NCI-H510A treated with DMSO at 0.1 percent for 48 hours (cell line): ENCODE measurements around the gene HES3.
A peak's percentile ranks its signal among the peaks of the same experiment; 100 is the strongest.
"Not testable (repeated sequence)": the region's sequence is repeated elsewhere in the genome, so short reads cannot be mapped to it uniquely, and the experiment has no call there.

Source experiments
- DNase-seq: peaks from one replicate; lab custom pipeline; 2025; lab: John Stamatoyannopoulos, UW

Gene HES3

GRCh38 chr1:6219641-6220040, 24.3 kb upstream of the HES3 start:
- DNase-seq, result not testable (repeated sequence)

DNA sequence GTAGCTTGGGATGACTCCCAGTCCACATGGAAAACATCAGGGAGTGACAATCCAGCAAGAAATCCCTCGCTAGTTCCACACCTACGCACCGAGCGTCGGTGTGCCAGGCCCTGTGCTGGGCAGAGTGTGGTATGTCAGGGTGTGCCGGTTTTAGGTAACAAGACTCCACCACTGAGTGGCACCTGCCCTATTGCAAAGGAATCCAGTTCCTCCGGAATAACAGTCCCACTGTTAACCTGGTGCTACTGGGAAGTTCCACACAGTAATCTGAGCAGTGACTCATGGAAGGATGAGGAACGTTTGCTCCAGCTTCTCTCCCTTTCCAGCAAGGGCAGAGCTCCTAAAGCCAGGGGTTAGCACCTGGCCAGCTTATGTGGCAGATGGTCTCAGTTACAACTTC, 23.7 kb upstream of the HES3 start:
- DNase-seq, result no peak

- DNase-seq, result no peak
Measured at GRCh38 chr1:6221210-6221784, 22.7 kb upstream of the HES3 start.

DNA sequence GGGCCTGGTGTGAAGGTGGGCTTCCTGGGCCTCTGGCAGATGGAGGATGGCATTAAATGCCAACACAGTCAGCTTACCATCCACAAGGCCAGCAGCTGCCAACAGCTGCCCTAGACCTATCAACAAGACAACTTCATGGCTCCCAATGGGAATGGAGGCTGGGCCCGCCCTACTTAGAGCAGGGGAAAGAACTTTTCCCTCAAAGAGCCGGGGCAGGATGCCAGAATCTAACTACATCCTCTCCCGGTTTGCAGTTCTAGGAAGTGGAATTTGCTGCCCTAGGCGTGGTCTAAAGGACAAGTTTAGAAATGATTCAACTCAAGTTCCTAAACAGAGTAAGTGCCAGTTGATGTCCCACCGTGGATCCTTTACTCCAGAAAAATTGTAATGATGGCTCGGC, 21.3 kb upstream of the HES3 start:
- DNase-seq, result no peak

GRCh38 chr1:6223617-6224016, 20.4 kb upstream of the HES3 start:
- no peak for DNase-seq

- no peak for DNase-seq
Measured at GRCh38 chr1:6224718-6225117, 19.3 kb upstream of the HES3 start.

DNA sequence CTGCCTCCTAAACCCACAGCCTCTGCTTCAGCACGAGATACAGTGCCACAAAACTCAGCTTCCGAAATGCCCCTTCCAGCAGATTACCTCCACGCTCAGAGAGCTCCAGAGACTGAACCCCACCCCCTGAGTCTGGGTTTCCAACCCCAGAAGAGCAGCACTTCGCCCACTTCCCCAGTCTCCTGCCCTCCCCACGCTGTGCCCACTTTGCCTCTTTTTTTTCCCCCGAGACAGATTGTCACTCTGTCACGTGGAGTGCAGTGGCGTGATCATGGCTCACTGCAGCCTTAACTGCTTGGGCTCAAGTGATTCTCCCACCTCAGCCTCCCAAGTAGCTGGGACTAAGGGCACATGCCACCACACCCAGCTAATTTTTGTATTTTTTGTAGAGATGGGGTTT, 18.3 kb upstream of the HES3 start:
- no peak for DNase-seq

DNA sequence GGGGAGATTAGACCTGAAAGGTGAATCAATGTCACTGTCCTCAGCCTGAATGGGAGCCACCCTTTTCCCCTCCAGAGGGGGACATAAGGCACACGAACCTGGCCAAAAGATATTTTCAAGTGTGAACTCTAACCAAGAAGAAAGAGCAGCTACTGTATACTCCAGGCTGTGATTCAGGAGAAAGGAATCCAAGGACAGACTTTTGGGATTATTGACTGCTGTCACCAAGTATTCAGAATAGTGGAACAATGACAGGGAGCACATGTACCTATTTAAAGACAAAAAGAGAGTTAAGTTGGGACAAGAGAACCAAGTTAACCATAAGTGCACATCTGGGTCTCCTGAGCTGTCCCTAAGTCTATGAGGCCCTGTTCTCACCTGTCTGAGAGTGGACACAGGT, 10.6 kb upstream of the HES3 start:
- DNase-seq, result no peak

- DNase-seq, result no peak
Measured at GRCh38 chr1:6234502-6235295, 9.3 kb upstream of the HES3 start.

GRCh38 chr1:6235296-6235677, 8.7 kb upstream of the HES3 start:
- peak; percentile 73 for DNase-seq

DNA sequence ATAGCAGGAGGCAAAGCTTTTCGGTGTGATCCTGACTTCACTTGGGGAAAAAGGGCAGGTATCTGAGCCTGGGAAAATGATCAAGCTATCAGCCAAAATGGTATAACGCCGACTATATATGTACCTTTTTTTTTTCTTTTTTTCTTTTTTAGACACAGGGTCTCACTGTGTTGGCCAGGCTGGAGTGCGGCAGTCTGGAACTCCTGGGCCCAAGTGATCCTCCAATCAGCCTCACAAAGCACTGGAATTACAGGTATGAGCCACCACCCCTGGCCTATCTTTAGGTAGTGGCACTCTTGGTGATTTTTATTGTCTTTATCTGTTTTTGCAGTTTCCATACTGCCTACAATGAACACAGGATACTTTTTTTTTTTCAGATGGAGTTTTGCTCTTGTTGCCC, 6.9 kb upstream of the HES3 start:
- DNase-seq, result no peak

GRCh38 chr1:6239213-6239752, 4.7 kb upstream of the HES3 start:
- no peak for DNase-seq

GRCh38 chr1:6239950-6240768, 3.8 kb upstream of the HES3 start:
- peak; percentile 79 for DNase-seq

GRCh38 chr1:6241107-6241886, 2.7 kb upstream of the HES3 start:
- no peak for DNase-seq

DNA sequence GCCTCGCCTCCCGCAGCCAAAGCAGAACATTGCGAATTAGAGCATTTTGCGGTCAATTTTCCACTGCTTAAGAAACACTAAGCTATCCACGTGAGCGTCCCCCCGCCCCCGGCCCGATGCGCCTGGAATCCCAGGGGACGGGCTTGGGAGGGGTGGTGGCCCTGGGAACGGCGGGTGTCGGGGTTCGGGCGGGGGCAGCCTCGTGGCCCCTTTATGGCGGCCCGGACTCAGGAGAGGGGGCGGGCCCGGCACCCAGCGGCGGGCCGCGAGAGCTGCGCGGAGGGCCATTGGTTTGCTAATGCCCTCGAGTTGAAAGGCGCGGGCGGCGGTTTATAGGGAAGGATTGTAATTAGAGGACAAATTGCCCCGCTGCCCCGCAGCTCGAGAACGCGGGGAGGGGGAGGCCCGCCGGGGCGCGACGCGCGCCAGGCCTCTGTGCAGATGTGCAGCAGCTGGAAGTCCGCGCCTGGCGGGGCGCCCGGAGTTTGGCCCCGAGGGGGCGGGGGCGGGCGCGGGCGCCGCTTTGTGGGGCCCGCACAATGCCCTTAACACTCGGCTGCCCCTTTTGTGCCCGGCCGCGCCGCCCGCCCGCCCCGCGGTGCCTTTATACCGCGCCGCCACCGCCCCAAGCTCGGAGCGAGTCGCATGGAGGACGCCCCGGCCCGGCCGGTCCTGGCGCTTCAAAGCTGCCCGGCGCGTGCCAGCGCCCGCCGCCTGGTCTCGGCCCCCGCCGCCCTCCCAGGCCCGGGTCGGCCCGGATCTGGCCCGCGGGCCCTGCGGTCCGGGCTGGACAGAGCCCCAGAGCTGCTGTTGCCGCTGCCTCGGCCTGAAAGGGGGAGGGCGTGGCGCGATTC, 1.9 kb upstream of the HES3 start:
- no peak for DNase-seq

DNA sequence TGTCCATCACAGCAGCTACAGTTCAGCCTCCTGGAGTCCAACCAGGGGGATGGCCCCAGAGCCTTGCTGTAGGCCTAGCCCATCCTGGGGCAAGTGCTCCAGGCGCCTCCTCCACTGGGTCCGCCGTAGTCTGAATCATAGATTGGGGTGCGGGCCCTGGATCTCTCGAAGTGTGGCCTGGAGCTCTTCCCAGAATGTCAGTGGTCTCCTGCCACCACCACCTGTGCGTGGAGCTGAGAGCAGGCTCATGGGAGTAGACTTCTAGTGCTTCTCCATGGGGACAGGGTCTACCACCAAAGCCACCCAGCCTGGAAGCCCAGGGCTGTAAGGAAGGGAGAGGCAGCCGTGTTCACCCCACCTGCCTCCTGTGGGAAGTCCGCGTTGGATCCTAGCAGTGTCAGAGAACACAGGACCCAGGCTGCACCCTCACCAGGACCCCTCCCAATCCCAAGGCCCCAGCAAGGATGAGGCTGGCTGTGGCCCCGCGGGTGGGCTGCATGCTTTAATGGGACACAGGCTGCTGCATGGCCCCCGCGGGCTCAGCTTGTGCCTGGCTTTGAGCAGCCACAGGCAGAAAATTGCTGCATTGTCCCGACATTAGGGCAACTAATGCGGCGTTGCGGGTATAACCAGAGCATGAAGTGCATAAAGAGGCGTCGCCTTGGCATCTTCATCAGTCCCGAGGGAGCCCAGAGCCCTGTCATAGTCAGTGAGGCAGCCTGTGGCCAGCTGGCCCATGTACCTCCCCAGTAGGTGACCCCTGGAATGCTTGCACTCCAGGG, 735 bp upstream of the HES3 start:
- no peak for DNase-seq

DNA sequence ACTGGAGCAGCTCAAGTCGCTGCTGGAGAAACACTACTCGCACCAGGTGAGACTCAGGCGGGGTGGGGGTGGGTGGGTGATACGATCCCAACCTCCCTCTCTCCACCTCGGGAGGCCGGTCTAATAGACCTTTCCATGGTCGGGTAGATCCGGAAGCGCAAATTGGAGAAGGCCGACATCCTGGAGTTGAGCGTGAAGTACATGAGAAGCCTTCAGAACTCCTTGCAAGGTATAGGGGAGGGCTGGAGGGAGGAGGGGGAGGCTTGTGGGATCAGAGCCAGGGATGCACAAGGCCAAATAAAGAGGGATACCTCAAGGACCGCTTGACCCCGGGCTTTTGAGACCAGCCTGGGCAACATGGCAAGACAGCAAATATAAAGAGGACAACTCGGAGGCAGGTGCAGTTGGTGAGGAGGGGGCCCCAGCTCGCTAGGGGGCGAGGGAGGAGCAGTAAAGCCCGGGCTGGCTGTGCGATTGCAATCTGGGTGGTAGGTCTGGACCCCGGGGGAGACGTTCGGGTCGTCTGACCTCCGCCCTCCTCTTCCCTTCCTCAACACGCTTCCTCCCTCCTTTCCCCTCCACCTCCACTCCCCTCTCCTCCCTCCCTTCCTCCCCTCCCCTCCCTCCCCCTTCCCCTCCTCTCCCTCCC, 546 bp downstream of the HES3 start:
- peak; percentile 95 for DNase-seq

DNA sequence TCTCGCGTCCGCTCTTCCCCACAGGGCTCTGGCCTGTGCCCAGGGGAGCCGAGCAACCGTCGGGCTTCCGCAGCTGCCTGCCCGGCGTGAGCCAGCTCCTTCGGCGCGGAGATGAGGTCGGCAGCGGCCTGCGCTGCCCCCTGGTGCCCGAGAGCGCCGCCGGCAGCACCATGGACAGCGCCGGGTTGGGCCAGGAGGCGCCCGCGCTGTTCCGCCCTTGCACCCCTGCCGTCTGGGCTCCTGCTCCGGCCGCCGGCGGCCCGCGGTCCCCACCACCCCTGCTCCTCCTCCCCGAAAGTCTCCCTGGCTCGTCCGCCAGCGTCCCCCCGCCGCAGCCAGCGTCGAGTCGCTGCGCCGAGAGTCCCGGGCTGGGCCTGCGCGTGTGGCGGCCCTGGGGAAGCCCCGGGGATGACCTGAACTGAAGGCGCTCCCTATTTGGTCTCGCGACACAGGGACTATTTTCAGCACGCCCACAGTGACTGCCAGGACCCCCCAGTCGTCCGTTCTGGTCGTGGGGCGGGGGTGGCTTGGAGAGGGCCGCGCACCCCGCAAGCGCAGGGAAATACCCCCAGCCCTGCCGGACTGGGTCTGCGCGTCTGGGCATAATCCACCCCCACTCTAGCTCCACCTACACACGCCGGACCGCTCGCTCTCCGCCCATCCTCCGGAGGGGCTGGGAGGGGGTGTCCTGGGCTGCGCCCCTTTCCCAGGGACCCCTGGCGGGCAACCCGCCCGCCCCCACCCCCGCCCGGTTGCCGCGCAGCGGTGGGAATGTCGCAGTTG, 1.3 kb downstream of the HES3 start:
- peak; percentile 97 for DNase-seq
